PFSK-1 (cell line): ENCODE data around the gene PCDHB1.
A peak's percentile ranks its signal among the peaks of the same experiment; 100 is the strongest.

Experiments
- FOXP2 ChIP-seq: optimal IDR thresholded peaks from 2 replicates; pipeline ENCODE3; 2011; ENCODE audit warnings: borderline replicate concordance, control low read depth, inconsistent platforms; ENCODE audit not compliant: insufficient read depth; ENCODE audit errors: extremely low read length, extremely low read depth
- POLR2AphosphoS5 ChIP-seq: IDR thresholded peaks from 2 replicates; pipeline ENCODE4 v1.6.1; 2012; ENCODE audit warnings: low read depth, mild to moderate bottlenecking, control low read depth, low read length, moderate library complexity
- SIN3A ChIP-seq: IDR thresholded peaks from 2 replicates; pipeline ENCODE4 v1.6.1; 2012; ENCODE audit warnings: mild to moderate bottlenecking, low read length, moderate library complexity, borderline replicate concordance; ENCODE audit not compliant: insufficient read depth
- TAF1 ChIP-seq: IDR thresholded peaks from 2 replicates; pipeline ENCODE4 v1.6.1; 2012; ENCODE audit warnings: low read length, control low read depth, borderline replicate concordance; ENCODE audit not compliant: insufficient read depth
- TF ChIP-seq, protein P1 (sequence below), 2 experiments: IDR thresholded peaks; 2 replicates each; pipeline versions ENCODE4 v1.6.1 to v1.8.0; 2011 to 2012; ENCODE audit warnings: low read depth in 2 of 2, low read length in 2 of 2, control low read depth in 1 of 2, inconsistent platforms in 1 of 2, mild to moderate bottlenecking in 1 of 2, moderate library complexity in 1 of 2; ENCODE audit not compliant: insufficient read depth in 1 of 2

Gene PCDHB1

DNA sequence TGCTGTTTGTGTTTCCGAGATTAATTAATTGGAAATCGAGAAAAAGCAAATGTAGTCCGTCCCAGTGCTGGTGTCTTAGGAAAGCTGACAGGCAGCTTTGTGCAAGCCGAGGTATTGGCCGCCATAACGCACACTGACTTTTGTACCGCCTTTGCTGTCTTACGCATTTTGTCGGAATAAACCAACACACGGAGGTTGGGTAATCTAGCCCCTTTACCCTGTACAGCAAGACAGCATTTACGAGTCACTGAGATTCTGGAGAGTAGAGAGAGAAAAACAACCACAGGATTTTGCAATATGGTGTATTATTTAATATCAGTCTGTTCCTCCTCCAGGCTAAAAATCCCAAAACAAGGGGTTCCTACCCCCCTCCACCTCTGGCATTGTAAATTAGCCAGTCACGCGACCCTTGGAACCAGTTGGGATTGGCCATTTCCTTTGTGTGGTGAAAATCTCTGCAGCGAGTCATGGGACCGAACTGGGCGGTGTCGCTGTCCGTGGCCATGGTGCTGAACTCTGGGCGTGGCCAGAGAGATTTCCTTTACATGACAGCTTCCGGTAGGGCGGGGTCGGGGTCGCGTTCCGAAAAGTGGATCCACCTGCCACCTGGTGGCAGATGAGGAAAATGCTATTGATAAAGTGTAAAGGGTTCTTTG lies 10.3 kb upstream of the PCDHB1 start:
- TF ChIP-seq FOXP2, result peak; percentile 49
- TF ChIP-seq, protein P1, sequence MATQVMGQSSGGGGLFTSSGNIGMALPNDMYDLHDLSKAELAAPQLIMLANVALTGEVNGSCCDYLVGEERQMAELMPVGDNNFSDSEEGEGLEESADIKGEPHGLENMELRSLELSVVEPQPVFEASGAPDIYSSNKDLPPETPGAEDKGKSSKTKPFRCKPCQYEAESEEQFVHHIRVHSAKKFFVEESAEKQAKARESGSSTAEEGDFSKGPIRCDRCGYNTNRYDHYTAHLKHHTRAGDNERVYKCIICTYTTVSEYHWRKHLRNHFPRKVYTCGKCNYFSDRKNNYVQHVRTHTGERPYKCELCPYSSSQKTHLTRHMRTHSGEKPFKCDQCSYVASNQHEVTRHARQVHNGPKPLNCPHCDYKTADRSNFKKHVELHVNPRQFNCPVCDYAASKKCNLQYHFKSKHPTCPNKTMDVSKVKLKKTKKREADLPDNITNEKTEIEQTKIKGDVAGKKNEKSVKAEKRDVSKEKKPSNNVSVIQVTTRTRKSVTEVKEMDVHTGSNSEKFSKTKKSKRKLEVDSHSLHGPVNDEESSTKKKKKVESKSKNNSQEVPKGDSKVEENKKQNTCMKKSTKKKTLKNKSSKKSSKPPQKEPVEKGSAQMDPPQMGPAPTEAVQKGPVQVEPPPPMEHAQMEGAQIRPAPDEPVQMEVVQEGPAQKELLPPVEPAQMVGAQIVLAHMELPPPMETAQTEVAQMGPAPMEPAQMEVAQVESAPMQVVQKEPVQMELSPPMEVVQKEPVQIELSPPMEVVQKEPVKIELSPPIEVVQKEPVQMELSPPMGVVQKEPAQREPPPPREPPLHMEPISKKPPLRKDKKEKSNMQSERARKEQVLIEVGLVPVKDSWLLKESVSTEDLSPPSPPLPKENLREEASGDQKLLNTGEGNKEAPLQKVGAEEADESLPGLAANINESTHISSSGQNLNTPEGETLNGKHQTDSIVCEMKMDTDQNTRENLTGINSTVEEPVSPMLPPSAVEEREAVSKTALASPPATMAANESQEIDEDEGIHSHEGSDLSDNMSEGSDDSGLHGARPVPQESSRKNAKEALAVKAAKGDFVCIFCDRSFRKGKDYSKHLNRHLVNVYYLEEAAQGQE (IDR thresholded peaks at IDR 0.05; ENCODE audit: insufficient read depth in 1 of 2, low read depth in 2 of 2, low read length in 2 of 2), result peak; percentile 99 to 100
- TF ChIP-seq SIN3A, result peak; percentile 87
- TF ChIP-seq POLR2AphosphoS5, result no peak
- no peak for TF ChIP-seq TAF1

DNA sequence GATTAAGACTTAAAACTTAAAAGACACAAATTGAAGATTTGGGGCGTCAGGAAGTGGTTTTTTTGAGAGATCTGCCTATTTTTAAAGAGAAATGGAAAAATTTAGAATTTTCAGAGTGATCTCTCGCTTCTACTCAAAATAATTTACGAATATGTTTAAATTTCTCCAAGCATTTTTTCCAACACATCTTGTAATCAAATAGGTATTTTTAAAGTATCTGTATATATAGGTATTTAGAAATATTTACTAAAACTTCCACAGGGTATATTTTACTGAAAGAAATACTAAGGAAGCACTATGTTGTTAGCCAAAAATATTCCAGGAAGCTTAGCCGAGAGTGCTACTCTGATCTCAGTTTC lies 9.8 kb upstream of the PCDHB1 start:
- TF ChIP-seq, protein P1 (IDR thresholded peaks at IDR 0.05; ENCODE audit: insufficient read depth in 1 of 2, low read depth in 2 of 2, low read length in 2 of 2), result no peak
- TF ChIP-seq POLR2AphosphoS5, result no peak
- no peak for TF ChIP-seq TAF1
- TF ChIP-seq FOXP2, result no peak
- TF ChIP-seq SIN3A, result no peak

DNA sequence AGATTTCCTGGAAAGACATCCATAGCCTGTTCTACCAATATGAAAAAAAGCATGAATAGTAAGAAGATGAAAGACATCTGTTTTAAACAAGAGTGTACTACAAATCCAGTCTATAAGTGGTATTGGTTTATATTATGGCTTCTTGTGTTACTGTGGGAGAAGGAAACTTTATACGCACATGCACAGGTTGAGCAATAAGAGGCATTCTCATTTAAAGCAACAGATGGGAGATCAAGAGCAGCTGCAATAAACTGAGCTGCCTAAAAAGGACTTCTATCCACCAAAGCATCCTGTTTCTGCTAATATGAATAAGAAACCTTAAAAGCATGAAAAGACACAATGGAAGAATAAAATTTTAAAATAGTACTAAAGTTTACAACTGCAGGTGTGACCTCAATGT lies 8.6 kb upstream of the PCDHB1 start:
- no peak for TF ChIP-seq POLR2AphosphoS5
- TF ChIP-seq, protein P1 (IDR thresholded peaks at IDR 0.05; ENCODE audit: insufficient read depth in 1 of 2, low read depth in 2 of 2, low read length in 2 of 2), result no peak

DNA sequence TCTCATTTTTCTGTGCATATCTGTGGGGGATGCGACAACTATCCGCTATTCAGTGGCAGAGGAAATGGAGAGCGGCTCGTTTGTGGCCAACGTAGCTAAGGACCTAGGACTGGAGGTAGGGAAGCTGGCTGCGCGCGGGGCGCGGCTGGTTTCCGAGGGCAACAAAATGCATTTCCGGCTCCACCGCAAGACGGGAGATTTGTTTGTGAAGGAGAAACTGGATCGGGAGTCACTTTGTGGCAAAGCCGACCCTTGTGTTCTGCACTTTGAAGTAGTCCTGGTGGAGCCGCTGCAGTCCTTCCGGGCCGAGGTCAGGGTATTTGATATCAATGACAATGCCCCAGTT lies 320 bp downstream of the PCDHB1 start:
- TF ChIP-seq TAF1 (no peak), FOXP2 (no peak), POLR2AphosphoS5 (no peak), SIN3A (no peak)
- TF ChIP-seq, protein P1 (IDR thresholded peaks at IDR 0.05; ENCODE audit: insufficient read depth in 1 of 2, low read depth in 2 of 2, low read length in 2 of 2), result no peak

DNA sequence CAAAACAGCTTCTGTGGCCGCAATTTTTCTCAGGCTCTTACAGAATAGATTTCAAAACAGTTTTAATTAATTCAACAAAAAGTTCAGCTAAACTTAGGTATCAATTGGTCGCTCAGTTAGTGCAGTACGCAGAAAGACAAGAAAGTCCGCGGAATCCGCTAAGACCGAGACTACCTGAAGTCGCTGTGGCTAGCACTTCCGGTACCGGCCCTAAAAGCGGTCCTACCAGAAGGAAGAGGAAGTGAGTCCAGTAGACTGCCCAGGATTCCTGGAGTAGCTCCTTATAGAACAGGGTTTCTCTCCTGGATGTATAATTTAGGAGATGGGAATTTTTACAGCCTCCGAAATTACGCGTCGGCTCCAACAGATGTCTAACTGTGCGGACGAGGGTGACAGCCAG lies 26.7 kb downstream of the PCDHB1 start:
- TF ChIP-seq SIN3A, result no peak
- TF ChIP-seq, protein P1 (IDR thresholded peaks at IDR 0.05; ENCODE audit: insufficient read depth in 1 of 2, low read depth in 2 of 2, low read length in 2 of 2), result no peak
- no peak for TF ChIP-seq POLR2AphosphoS5
- no peak for TF ChIP-seq TAF1
- TF ChIP-seq FOXP2, result no peak
